ENCODE results near the gene OTUB2. TPM values are rescaled to one million over a fixed set of nuclear protein-coding genes. Genes with fewer than 3 reads are reported as not detected.

Gene OTUB2
- total RNA-seq, 1 experiment from 2014 or later, result 3.4 TPM

DNA sequence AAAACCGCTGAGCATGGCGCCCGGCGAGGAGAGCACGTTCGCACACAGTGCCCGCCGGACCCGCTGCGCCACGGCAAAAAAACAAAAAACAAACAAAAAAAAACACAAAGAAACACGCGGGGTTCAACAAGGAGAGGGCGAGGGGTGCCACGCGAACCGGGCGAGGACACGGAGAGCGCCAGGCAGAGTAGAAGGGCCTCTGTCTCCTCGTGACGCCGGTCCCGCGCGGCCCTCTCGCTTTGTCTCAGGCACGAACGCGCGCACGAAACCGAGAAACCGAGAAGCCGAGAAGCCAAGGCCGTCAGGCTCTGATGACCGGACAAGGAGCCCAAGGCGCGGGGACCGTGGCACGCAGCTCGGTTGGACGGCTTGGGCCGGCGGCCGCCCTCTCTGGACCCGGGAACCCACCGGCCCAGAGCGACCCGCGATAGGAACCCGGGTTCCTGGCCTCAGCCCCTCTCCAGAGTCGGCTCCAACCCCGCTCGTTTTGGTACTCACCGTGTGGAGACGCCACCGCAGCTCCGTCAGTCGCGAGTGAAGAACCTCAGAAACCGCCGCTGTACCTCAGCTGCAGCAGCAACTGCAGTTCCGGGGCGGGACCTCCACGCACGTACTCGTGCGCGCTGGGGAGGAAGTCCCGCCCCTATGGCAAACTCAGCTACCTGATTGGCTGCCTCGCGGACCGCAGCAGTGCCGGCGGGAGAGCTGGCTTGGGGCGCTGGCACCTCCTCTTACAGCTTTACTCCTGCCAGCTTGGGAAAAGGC is 54.7 kb downstream of the OTUB2 start, which contains the start of the genes DDX24 and IFI27L1:
TSS of gene DDX24 (minus strand) at position 582 of the 765 bp plus-strand sequence. CDS start 1,460 bp downstream, outside the sequence.
TSS of gene IFI27L1 (plus strand) at position 690 of the 765 bp plus-strand sequence. CDS start 15,628 bp downstream, outside the sequence.
- Histone ChIP-seq H3K4me3 (ENCODE audit: low read depth in 2 of 2, low read length in 2 of 2) (peak within 1 kb of the TSS; percentile 84 to 96), H3K9me3 (ENCODE audit: control insufficient read depth, insufficient read depth, low read depth, low read length) (peaks cover 18% of the 10 kb centered on the region; the same call in 1 of the 2 replicates), H3K27me3 (ENCODE audit: control insufficient read depth, insufficient read depth, low read length) (no peaks in the 10 kb centered on the region), H3K36me3 (ENCODE audit: control insufficient read depth, insufficient read depth, low read length) (peaks cover 14% of the 10 kb centered on the region), H3K27ac (ENCODE audit: low read length) (peak within 1 kb of the TSS; percentile 82), H3K4me1 (ENCODE audit: control insufficient read depth, insufficient read depth, low read length) (peaks cover 8% of the 10 kb centered on the region)
- CTCF ChIA-PET, result no interaction called here
- DNase-seq (ENCODE audit: low read depth, low spot score) (peak; percentile 61), ATAC-seq (peak; percentile 100)
- TF ChIP-seq, protein P1, sequence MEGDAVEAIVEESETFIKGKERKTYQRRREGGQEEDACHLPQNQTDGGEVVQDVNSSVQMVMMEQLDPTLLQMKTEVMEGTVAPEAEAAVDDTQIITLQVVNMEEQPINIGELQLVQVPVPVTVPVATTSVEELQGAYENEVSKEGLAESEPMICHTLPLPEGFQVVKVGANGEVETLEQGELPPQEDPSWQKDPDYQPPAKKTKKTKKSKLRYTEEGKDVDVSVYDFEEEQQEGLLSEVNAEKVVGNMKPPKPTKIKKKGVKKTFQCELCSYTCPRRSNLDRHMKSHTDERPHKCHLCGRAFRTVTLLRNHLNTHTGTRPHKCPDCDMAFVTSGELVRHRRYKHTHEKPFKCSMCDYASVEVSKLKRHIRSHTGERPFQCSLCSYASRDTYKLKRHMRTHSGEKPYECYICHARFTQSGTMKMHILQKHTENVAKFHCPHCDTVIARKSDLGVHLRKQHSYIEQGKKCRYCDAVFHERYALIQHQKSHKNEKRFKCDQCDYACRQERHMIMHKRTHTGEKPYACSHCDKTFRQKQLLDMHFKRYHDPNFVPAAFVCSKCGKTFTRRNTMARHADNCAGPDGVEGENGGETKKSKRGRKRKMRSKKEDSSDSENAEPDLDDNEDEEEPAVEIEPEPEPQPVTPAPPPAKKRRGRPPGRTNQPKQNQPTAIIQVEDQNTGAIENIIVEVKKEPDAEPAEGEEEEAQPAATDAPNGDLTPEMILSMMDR (IDR thresholded peaks at IDR 0.05), result no peak
- TF ChIP-seq TCF7L2 (IDR thresholded peaks at IDR 0.05; ENCODE audit: low read depth, low read length) (no peak), POLR2AphosphoS5 (IDR thresholded peaks at IDR 0.05; ENCODE audit: low read depth, low read length) (peak; percentile 70)
- intact Hi-C loops (cut with micrococcal nuclease; ENCODE audit: unreplicated experiment), result no loop called here
- no TSS peak for BruUV-seq (replicated peaks)
- POLR2A ChIA-PET, result interaction anchor here (0.6 to 0.7 kb wide), 2 partner anchors 31 to 71 kb away, joined by 3 read pairs; no protein-coding TSS in a partner anchor
- in situ Hi-C loops (cut with HindIII; ENCODE audit: low pct_unique_long_range_greater_than_20kb, low sequenced_read_pairs), result no loop called here

DNA sequence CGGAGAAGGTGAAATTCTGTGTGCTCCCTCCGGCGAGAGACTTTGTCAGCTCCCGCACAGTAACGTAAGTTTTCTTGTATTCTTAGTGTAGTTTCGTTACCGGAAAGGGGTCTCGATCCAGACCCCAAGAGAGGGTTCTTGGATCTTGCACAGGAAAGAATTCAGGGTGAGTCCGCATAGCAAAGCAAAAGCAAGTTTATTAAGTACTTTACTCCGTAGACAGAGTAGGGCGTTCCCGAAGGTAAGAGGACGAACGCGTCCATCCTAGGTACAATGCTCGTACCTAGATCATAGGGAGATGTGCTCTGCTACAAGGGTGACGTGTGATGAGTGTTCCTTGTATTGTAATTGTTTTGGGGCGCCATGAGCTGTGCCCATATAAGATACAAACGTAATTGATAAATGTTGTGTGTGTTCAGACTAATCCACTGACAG is 55.3 kb downstream of the OTUB2 start:
- Histone ChIP-seq H3K27ac (ENCODE audit: low read length) (peak overlapping the region; percentile 82), H3K4me3 (ENCODE audit: low read depth in 2 of 2, low read length in 2 of 2) (peak overlapping the region; percentile 84 to 96), H3K9me3 (ENCODE audit: control insufficient read depth, insufficient read depth, low read depth, low read length) (peaks cover 14% of the 10 kb centered on the region; the same call in 1 of the 2 replicates), H3K36me3 (ENCODE audit: control insufficient read depth, insufficient read depth, low read length) (peaks cover 14% of the 10 kb centered on the region), H3K4me1 (ENCODE audit: control insufficient read depth, insufficient read depth, low read length) (peaks cover 8% of the 10 kb centered on the region), H3K27me3 (ENCODE audit: control insufficient read depth, insufficient read depth, low read length) (no peaks in the 10 kb centered on the region)
- TF ChIP-seq POLR2AphosphoS5 (IDR thresholded peaks at IDR 0.05; ENCODE audit: low read depth, low read length), result no peak
- in situ Hi-C loops (cut with HindIII; ENCODE audit: low pct_unique_long_range_greater_than_20kb, low sequenced_read_pairs), result no loop called here
- DNase-seq (ENCODE audit: low read depth, low spot score), result no peak
- no TSS peak for BruUV-seq (replicated peaks)
- intact Hi-C loops (cut with micrococcal nuclease; ENCODE audit: unreplicated experiment), result no loop called here
- ChIA-PET CTCF (no interaction called here), POLR2A (interaction anchor here (0.5 to 0.7 kb wide), 3 partner anchors 19 to 71 kb away, joined by 3 to 8 read pairs (median 3); no protein-coding TSS in a partner anchor)
- ATAC-seq, result peak; percentile 39

DNA sequence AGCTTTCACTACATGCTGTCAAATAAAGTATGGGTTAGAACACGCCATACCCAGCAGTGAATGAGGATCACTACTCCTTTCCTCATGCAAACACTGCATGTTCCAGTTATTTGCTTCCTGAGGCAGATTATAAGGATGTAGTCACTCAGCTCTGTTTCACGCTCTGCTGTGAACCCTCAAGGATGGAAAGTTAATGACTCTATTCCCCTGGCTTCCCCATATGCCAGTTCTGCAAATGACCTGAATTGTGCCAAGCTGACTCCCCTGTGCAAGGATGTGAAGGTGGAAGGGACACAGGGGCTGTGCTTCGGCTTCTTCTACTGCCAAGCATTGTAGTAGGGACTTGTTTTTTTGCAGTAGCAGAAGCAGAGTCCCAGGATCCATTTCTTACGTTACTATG is 61.8 kb downstream of the OTUB2 start:
- no peak overlapping the region for H3K27ac ChIP-seq (ENCODE audit: low read length)
- H3K27me3 ChIP-seq (ENCODE audit: control insufficient read depth, insufficient read depth, low read length), result no peaks in the 10 kb centered on the region
- intact Hi-C loops (cut with micrococcal nuclease; ENCODE audit: unreplicated experiment), result no loop called here
- no peak for ATAC-seq
- no peak for TF ChIP-seq TCF7L2 (IDR thresholded peaks at IDR 0.05; ENCODE audit: low read depth, low read length)
- TF ChIP-seq, protein P1 (IDR thresholded peaks at IDR 0.05), result no peak
- no peak for TF ChIP-seq SIN3A (IDR thresholded peaks at IDR 0.05; ENCODE audit: borderline replicate concordance, insufficient read depth, low read depth, low read length)
- TF ChIP-seq, protein P2, sequence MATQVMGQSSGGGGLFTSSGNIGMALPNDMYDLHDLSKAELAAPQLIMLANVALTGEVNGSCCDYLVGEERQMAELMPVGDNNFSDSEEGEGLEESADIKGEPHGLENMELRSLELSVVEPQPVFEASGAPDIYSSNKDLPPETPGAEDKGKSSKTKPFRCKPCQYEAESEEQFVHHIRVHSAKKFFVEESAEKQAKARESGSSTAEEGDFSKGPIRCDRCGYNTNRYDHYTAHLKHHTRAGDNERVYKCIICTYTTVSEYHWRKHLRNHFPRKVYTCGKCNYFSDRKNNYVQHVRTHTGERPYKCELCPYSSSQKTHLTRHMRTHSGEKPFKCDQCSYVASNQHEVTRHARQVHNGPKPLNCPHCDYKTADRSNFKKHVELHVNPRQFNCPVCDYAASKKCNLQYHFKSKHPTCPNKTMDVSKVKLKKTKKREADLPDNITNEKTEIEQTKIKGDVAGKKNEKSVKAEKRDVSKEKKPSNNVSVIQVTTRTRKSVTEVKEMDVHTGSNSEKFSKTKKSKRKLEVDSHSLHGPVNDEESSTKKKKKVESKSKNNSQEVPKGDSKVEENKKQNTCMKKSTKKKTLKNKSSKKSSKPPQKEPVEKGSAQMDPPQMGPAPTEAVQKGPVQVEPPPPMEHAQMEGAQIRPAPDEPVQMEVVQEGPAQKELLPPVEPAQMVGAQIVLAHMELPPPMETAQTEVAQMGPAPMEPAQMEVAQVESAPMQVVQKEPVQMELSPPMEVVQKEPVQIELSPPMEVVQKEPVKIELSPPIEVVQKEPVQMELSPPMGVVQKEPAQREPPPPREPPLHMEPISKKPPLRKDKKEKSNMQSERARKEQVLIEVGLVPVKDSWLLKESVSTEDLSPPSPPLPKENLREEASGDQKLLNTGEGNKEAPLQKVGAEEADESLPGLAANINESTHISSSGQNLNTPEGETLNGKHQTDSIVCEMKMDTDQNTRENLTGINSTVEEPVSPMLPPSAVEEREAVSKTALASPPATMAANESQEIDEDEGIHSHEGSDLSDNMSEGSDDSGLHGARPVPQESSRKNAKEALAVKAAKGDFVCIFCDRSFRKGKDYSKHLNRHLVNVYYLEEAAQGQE (IDR thresholded peaks at IDR 0.05; ENCODE audit: insufficient read depth in 1 of 2, low read depth in 2 of 2, low read length in 1 of 2), result no peak
- no peak for TF ChIP-seq POLR2AphosphoS5 (IDR thresholded peaks at IDR 0.05; ENCODE audit: low read depth, low read length)
- ChIA-PET CTCF (interaction anchor here (0.7 kb wide), 1 partner anchor 1086 kb away, joined by 7 read pairs; no protein-coding TSS in a partner anchor), POLR2A (no interaction called here)
- no peak overlapping the region for H3K4me3 ChIP-seq (ENCODE audit: low read depth in 2 of 2, low read length in 2 of 2)
- no peaks in the 10 kb centered on the region for H3K4me1 ChIP-seq (ENCODE audit: control insufficient read depth, insufficient read depth, low read length)
- DNase-seq (ENCODE audit: low read depth, low spot score), result no peak
- no peaks in the 10 kb centered on the region for H3K36me3 ChIP-seq (ENCODE audit: control insufficient read depth, insufficient read depth, low read length)
- in situ Hi-C loops (cut with HindIII; ENCODE audit: low pct_unique_long_range_greater_than_20kb, low sequenced_read_pairs), result no loop called here
- no TSS peak for BruUV-seq (replicated peaks)
- H3K9me3 ChIP-seq (ENCODE audit: control insufficient read depth, insufficient read depth, low read depth, low read length), result no peaks in the 10 kb centered on the region
